H1 (cell line): ENCODE measurements around the gene STIM1. TPM values are rescaled to one million over a fixed set of nuclear protein-coding genes. Genes with fewer than 3 reads are reported as not detected.

Source experiments
- CTCF ChIA-PET: fragments of 300-600 bp; sonication (Branson Sonifier 250); formaldehyde crosslinking; loops from one replicate; lab custom pipeline; 2021; ENCODE audit not compliant: partially characterized antibody; lab: Charles Lee
- POLR2A ChIA-PET: fragments of 300-600 bp; sonication (Branson Sonifier 250); formaldehyde crosslinking; loops from one replicate; lab custom pipeline; 2021; ENCODE audit warnings: inconsistent platforms; ENCODE audit not compliant: partially characterized antibody; lab: Charles Lee
- DNase-seq, 2 experiments: peaks; one replicate each; pipeline versions ENCODE4 v3.0.0 to v3.0.0-alpha.2; 2010 to 2022; ENCODE audit warnings: low spot score in 2 of 2, low read depth in 1 of 2, mixed read lengths in 1 of 2
- FAIRE-seq: peaks from 2 replicates; lab custom pipeline; 2011; peaks lifted over from hg19 to GRCh38; lab: Jason Lieb, UNC
- H2AFZ ChIP-seq: 2 replicates; pipeline ENCODE4 v1.8.1; 2012; ENCODE audit warnings: low read length, inconsistent platforms
- H2AK5ac ChIP-seq: 2 replicates; pipeline ENCODE4 v1.6.1; 2013; ENCODE audit warnings: low read depth, low read length
- H2BK120ac ChIP-seq: replicated peaks from 2 replicates; pipeline ENCODE3; 2013; ENCODE audit warnings: low read depth, low read length, inconsistent platforms
- H2BK12ac ChIP-seq: 2 replicates; pipeline ENCODE4 v1.6.1; 2013; ENCODE audit warnings: low read depth, low read length
- H2BK15ac ChIP-seq: 2 replicates; pipeline ENCODE4 v1.6.1; 2013; ENCODE audit warnings: low read length
- H2BK20ac ChIP-seq: 2 replicates; pipeline ENCODE4 v1.6.1; 2013; ENCODE audit warnings: low read length
- H2BK5ac ChIP-seq: 2 replicates; pipeline ENCODE4 v1.6.1; 2013; ENCODE audit warnings: low read depth, low read length
- H3K14ac ChIP-seq: 2 replicates; pipeline ENCODE4 v1.6.1; 2013; ENCODE audit warnings: inconsistent platforms; ENCODE audit not compliant: insufficient read length
- H3K18ac ChIP-seq: 2 replicates; pipeline ENCODE4 v1.6.1; 2013; ENCODE audit warnings: low read length; ENCODE audit errors: extremely low read depth
- H3K23ac ChIP-seq: 2 replicates; pipeline ENCODE4 v1.6.1; 2013; ENCODE audit warnings: inconsistent platforms; ENCODE audit not compliant: insufficient read length
- H3K23me2 ChIP-seq: 2 replicates; pipeline ENCODE4 v1.6.1; 2013; ENCODE audit warnings: low read depth, low read length
- H3K27ac ChIP-seq: 2 replicates; pipeline ENCODE4 v1.6.1; 2011; ENCODE audit warnings: low read depth, low read length, inconsistent platforms
- H3K27me3 ChIP-seq, 4 experiments: replicated peaks in 1 of 4; 1 replicate in 1 of 4; 2 replicates in 3 of 4; pipeline versions ENCODE4 v1.6.1 to v1.8.1; 2011 to 2013; ENCODE audit warnings: low read length in 3 of 4, mild to moderate bottlenecking in 3 of 4, inconsistent platforms in 2 of 4, mixed read lengths in 2 of 4, moderate library complexity in 1 of 4; ENCODE audit not compliant: control insufficient read depth in 3 of 4, insufficient read depth in 3 of 4; ENCODE audit errors: extremely low read depth in 1 of 4
- H3K36me3 ChIP-seq, 4 experiments: 2 replicates each; pipeline versions ENCODE4 v1.6.1 to v1.8.1; 2011 to 2013; ENCODE audit warnings: mild to moderate bottlenecking in 4 of 4, low read length in 3 of 4, moderate library complexity in 2 of 4, control low read depth in 1 of 4, inconsistent platforms in 1 of 4; ENCODE audit not compliant: insufficient read depth in 4 of 4, control insufficient read depth in 2 of 4
- H3K4ac ChIP-seq: replicated peaks from 2 replicates; pipeline ENCODE3; 2013; ENCODE audit warnings: low read length, low read depth, mixed read lengths, inconsistent platforms; ENCODE audit not compliant: insufficient read length
- H3K4me1 ChIP-seq, 4 experiments: replicated peaks in 1 of 4; 1 replicate in 1 of 4; 2 replicates in 3 of 4; pipeline versions ENCODE4 v1.6.1 to v1.8.1; 2011 to 2013; ENCODE audit warnings: low read length in 3 of 4, inconsistent platforms in 2 of 4, mixed read lengths in 1 of 4; ENCODE audit not compliant: insufficient read depth in 4 of 4, control insufficient read depth in 3 of 4
- H3K4me2 ChIP-seq, 2 experiments: 2 replicates each; pipeline versions ENCODE4 v1.6.1 to v1.8.1; 2011 to 2013; ENCODE audit warnings: low read depth in 2 of 2, low read length in 2 of 2, control low read depth in 1 of 2, inconsistent platforms in 1 of 2, mild to moderate bottlenecking in 1 of 2; ENCODE audit not compliant: insufficient read depth in 1 of 2
- H3K4me3 ChIP-seq, 4 experiments: fragments of 200-600, 300-600 bp in 1 of 4; sonication (generic), shearing (Covaris generic), sonication (Bioruptor Twin) in 1 of 4; 2 replicates each; pipeline versions ENCODE4 v1.5.1 to v1.8.1; 2011 to 2016; ENCODE audit warnings: low read length in 4 of 4, low read depth in 3 of 4, control low read depth in 2 of 4, inconsistent platforms in 2 of 4, mild to moderate bottlenecking in 2 of 4, mixed read lengths in 1 of 4, moderate library complexity in 1 of 4; ENCODE audit not compliant: insufficient read depth in 2 of 4; ENCODE audit errors: extremely low read depth in 1 of 4
- H3K56ac ChIP-seq: replicated peaks from 2 replicates; pipeline ENCODE3; 2013; ENCODE audit warnings: low read depth, mild to moderate bottlenecking, mixed read lengths, low read length, inconsistent platforms; ENCODE audit not compliant: insufficient read length
- H3K79me1 ChIP-seq: 2 replicates; pipeline ENCODE4 v1.6.1; 2013; ENCODE audit warnings: low read depth, low read length, control low read depth
- H3K79me2 ChIP-seq, 2 experiments: 2 replicates each; pipeline versions ENCODE4 v1.6.1 to v1.8.1; 2012 to 2013; ENCODE audit warnings: low read length in 2 of 2, mild to moderate bottlenecking in 2 of 2, inconsistent platforms in 1 of 2; ENCODE audit not compliant: insufficient read depth in 2 of 2, control insufficient read depth in 1 of 2
- H3K9ac ChIP-seq, 4 experiments: replicated peaks in 1 of 4; 1 replicate in 1 of 4; 2 replicates in 3 of 4; pipeline versions ENCODE4 v1.6.1 to v1.8.1; 2011 to 2013; ENCODE audit warnings: low read depth in 3 of 4, low read length in 3 of 4, control low read depth in 2 of 4, mild to moderate bottlenecking in 2 of 4, moderate library complexity in 2 of 4, inconsistent platforms in 1 of 4; ENCODE audit errors: extremely low read depth in 1 of 4
- H3K9me3 ChIP-seq, 2 experiments: 2 replicates each; pipeline versions ENCODE4 v1.6.1 to v1.8.1; 2012 to 2013; ENCODE audit warnings: mild to moderate bottlenecking in 2 of 2, moderate library complexity in 2 of 2, control low read depth in 1 of 2, inconsistent platforms in 1 of 2, low read depth in 1 of 2, low read length in 1 of 2, mixed read lengths in 1 of 2; ENCODE audit not compliant: insufficient read depth in 2 of 2
- H4K20me1 ChIP-seq, 2 experiments: replicated peaks in 1 of 2; 2 replicates each; pipeline versions ENCODE3 to v1.8.1; 2011 to 2013; ENCODE audit warnings: inconsistent platforms in 2 of 2, low read length in 2 of 2, mild to moderate bottlenecking in 1 of 2; ENCODE audit not compliant: insufficient read depth in 2 of 2, control insufficient read depth in 1 of 2
- H4K5ac ChIP-seq: 2 replicates; pipeline ENCODE4 v1.6.1; 2013; ENCODE audit warnings: low read length, low read depth, mixed read lengths, inconsistent platforms; ENCODE audit not compliant: insufficient read length
- H4K8ac ChIP-seq: 2 replicates; pipeline ENCODE4 v1.8.0; 2013; ENCODE audit warnings: mild to moderate bottlenecking, moderate library complexity, low read length, inconsistent platforms; ENCODE audit not compliant: insufficient read depth; ENCODE audit errors: extremely low read depth
- H4K91ac ChIP-seq: replicated peaks from 2 replicates; pipeline ENCODE3; 2013; ENCODE audit warnings: low read length, mixed read lengths, inconsistent platforms; ENCODE audit not compliant: insufficient read length
- ATF2 ChIP-seq: IDR thresholded peaks from 2 replicates; pipeline ENCODE4 v1.6.1; 2012; ENCODE audit warnings: low read length, inconsistent platforms
- EP300 ChIP-seq, 2 experiments: IDR thresholded peaks; 1 replicate in 1 of 2; 2 replicates in 1 of 2; pipeline ENCODE4 v1.6.1; 2011 to 2012; ENCODE audit warnings: low read depth in 2 of 2, low read length in 2 of 2, mild to moderate bottlenecking in 2 of 2, borderline replicate concordance in 1 of 2, inconsistent platforms in 1 of 2, moderate library complexity in 1 of 2
- GABPA ChIP-seq: IDR thresholded peaks from 2 replicates; pipeline ENCODE4 v1.6.1; 2011; ENCODE audit warnings: mild to moderate bottlenecking, low read length, moderate library complexity, borderline replicate concordance; ENCODE audit not compliant: insufficient read depth
- POLR2A ChIP-seq, 2 experiments: IDR thresholded peaks; 1 replicate in 1 of 2; 2 replicates in 1 of 2; pipeline ENCODE4 v1.6.1; 2011; ENCODE audit warnings: low read depth in 2 of 2, low read length in 2 of 2, mild to moderate bottlenecking in 2 of 2; ENCODE audit errors: control extremely low read depth in 1 of 2
- SIRT6 ChIP-seq: IDR thresholded peaks from one replicate; pipeline ENCODE4 v1.7.1; 2012; ENCODE audit warnings: low read length, inconsistent platforms
- TAF7 ChIP-seq: optimal IDR thresholded peaks from 2 replicates; pipeline ENCODE3; 2011; ENCODE audit warnings: low read depth, mild to moderate bottlenecking, inconsistent platforms, low read length, moderate library complexity, borderline replicate concordance
- TCF12 ChIP-seq: IDR thresholded peaks from 2 replicates; pipeline ENCODE4 v1.6.1; 2011; ENCODE audit warnings: low read depth, mild to moderate bottlenecking, low read length
- WGBS, 2 experiments: shearing (Covaris generic) in 1 of 2; methylation state at CpG; one replicate each; pipeline versions ENCODE4 v1.1.6 to v1.1.7; 2013 to 2015; ENCODE audit warnings: low lambda C conversion rate in 2 of 2, mixed read lengths in 2 of 2, inconsistent platforms in 1 of 2, low coverage in 1 of 2, missing lambda C conversion rate in 1 of 2; ENCODE audit not compliant: insufficient replicate concordance in 2 of 2, insufficient coverage in 1 of 2, insufficient read length in 1 of 2; ENCODE audit errors: extremely low coverage in 1 of 2, missing lambda C conversion rate in 1 of 2; 5-methylcytosine and 5-hydroxymethylcytosine counted together
- polyA plus RNA-seq, 7 experiments: library from polyadenylated mRNA; depleted of rRNA in 3 of 7; stranded (reverse) in 5 of 7; unstranded in 2 of 7; fragments of >200 nt in 5 of 7; fragments of 200-250 nt in 2 of 7; gene quantifications; 1 replicate in 5 of 7; 2 replicates in 1 of 7; 4 replicates in 1 of 7; pipeline versions ENCODE4 v1.2.1 to v1.2.3, GENCODE V29; 2011 to 2013; ENCODE audit warnings: missing spikeins in 2 of 7, mixed read lengths in 2 of 7
- total RNA-seq: library from RNA; stranded (reverse); fragmentation: NEBNext Ultra II Directional; extraction: Animal tissue kit (Norgen Biotek cat#: 25700); gene quantifications from 2 replicates; pipeline ENCODE4 v1.2.1, GENCODE V29; 2021

Gene STIM1
- total and polyA plus RNA-seq, 2 of the 8 experiments (the other 6 are each of a cell fraction or from before 2014, with no cell fraction given), result 11.1 to 12.2 TPM

GRCh38 chr11:3890806-3891205 lies 35.3 kb downstream of the STIM1 start:
- no peak for FAIRE-seq
- Histone ChIP-seq H2AFZ (no peak overlapping the region), H3K23ac (no peak overlapping the region), H4K5ac (no peak overlapping the region), H2BK20ac (no peak overlapping the region), H3K9me3 (no peaks in the 10 kb centered on the region), H3K27ac (no peak overlapping the region), H3K27me3 (no peaks in the 10 kb centered on the region), H4K91ac (no peak overlapping the region), H3K4ac (no peak overlapping the region), H3K36me3 (no peaks in the 10 kb centered on the region), H2BK120ac (no peak overlapping the region), H3K14ac (no peak overlapping the region), H4K8ac (no peak overlapping the region), H2AK5ac (no peak overlapping the region), H3K23me2 (no peaks in the 10 kb centered on the region), H2BK12ac (no peak overlapping the region), H3K79me1 (no peaks in the 10 kb centered on the region), H3K79me2 (no peaks in the 10 kb centered on the region), H3K4me2 (no peak overlapping the region), H3K18ac (no peak overlapping the region), H3K56ac (no peak overlapping the region), H4K20me1 (no peaks in the 10 kb centered on the region), H3K4me1 (no peaks in the 10 kb centered on the region), H2BK5ac (no peak overlapping the region), H3K4me3 (no peak overlapping the region), H3K9ac (no peak overlapping the region), H2BK15ac (no peak overlapping the region)
- ChIA-PET CTCF (interaction anchor here (1.0 to 1.7 kb wide), 3 partner anchors 36 to 181 kb away, joined by 4 to 7 read pairs (median 6); partner anchors contain the start of gene STIM1), POLR2A (no interaction called here)
- DNase-seq, result no peak
- 91% methylated on average over 1 of the region's 1 CpG; no CpG with 5 or more reads in 1 of the 2 experiments for WGBS, 2 experiments
- TF ChIP-seq EP300 (IDR thresholded peaks at IDR 0.05; ENCODE audit: borderline replicate concordance in 1 of 2, low read depth in 2 of 2, low read length in 2 of 2) (no peak), ATF2 (no peak), TAF7 (no peak), SIRT6 (no peak), TCF12 (no peak), POLR2A (IDR thresholded peaks at IDR 0.05; ENCODE audit: control extremely low read depth in 1 of 2, low read depth in 2 of 2, low read length in 2 of 2) (no peak), GABPA (no peak)
